HG03469 (cell line): ENCODE measurements around the gene OR52B6.
"Not testable (repeated sequence)": the region's sequence is repeated elsewhere in the genome, so short reads cannot be mapped to it uniquely, and the experiment has no call there.

Source experiments
- ATAC-seq: cut with Tn5 transposase; IDR thresholded peaks from one replicate; pipeline ENCODE4 v1.9.1; 2021; ENCODE audit warnings: mild to moderate bottlenecking, moderate library complexity, moderate number of reproducible peaks; ENCODE audit not compliant: unreplicated experiment

Gene OR52B6

DNA sequence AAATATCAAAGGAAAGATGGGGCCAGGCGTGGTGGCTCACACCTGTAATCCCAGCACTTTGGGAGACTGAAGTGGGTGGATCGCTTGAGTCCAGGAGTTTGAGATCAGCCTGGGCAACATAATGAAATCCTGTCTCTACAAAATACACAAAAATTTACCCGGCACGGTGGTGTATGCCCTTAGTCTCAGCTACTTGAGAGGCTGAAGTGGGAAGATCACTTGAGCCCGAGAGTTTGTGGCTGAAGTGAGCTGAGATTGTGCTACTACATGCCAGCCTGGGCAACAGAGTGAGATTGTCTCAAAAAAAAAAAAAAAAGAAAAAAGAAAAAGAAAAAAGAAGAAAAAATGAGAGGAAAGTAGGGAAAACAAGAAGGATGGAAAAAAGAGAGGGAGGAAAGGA is 11.9 kb downstream of the OR52B6 start:
- ATAC-seq, result no peak

DNA sequence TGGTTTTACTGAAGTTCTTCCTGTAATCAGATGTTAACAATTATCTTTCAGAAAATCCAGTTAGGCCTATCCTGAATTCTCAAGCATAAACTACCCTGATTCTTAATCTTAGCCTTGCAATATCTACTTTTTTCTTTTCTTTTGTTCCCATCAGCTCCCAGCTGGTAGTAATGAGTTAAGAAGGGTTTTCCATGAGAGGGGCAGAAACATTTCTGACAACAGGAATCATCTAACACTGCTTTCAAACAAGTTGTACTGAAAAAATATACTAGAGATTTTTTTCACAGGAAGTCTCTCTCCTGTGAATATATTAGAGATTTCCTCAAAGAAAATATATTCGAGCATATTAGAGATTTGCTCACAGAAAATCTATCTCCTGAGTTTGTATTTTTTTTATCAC is 12.5 kb downstream of the OR52B6 start:
- ATAC-seq, result no peak

DNA sequence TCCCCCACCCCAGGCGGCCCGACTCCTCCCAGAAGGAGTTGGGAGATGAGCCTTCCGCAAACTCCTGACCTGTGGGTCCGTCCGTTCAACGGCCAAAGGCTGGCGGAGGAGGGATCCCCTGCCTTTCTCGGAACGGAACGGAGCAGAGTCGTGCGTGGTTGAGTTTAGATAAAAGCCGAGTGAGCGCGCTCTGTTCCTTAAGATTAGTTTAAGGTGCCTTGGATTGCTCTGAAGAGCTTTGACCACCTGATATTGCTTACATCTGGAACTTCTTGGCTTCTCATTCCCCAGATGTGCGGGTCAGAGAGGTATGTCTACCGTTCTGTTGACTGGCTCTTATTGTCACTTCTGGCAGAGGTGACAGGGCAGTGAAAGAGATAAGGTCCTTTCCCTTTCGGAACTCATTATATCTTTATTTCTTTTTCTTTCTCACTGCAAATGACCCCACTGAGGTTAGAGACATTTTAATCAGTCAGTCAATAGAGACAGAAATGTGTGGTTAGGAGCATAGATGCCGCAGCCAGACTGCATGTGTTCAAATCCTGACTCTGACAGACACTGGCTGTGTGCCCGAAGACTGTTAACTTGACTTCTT is 16.0 kb downstream of the OR52B6 start, which contains the start of gene TRIM6:
TSS of gene TRIM6 (plus strand) at position 31 of the 595 bp plus-strand sequence. CDS start at position 292, 261 bp downstream.
- ATAC-seq, result no peak

DNA sequence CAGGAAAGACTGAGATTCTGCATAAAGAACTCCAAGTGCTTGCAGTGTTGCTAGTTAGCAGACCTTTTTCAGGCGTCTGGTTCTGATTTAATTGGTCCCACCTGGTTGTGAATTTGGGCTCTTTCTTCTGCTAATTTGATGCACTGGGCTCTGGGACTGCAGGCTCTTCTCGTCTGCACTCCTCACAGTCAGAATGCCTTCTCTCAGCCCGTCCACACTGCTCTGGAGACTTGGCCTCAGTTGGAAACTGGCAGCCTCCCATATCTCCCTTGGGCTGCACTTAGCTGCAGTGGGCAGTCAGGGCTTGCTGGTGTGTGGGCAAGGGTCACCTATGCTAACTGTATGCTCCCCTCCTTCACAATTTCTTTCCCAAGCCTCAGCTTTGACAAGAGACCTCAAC is 17.3 kb downstream of the OR52B6 start:
- no peak for ATAC-seq

DNA sequence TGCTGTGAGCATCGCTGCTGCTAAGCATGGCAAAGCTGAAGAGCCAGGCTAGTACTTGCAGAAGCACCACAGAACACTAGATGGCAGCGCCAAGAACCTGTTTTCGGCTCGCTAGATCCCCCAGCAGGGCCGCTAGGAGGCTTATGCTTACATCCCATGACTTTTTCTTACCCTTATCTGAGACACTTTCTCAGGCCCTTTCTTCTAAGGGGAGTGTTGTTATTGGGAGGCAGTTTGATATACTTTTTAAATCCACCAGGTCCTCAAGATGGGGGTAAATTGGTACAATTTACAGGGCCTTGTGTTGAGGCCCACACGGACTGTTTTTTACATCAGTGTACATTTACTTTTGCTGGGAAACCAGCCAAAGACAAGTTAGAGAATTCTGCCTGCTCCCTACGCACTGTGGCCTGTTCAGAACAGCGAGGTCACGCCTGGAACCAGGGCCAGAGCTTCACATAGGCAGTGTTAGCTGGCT is 19.7 kb downstream of the OR52B6 start:
- peak; percentile 88 for ATAC-seq

DNA sequence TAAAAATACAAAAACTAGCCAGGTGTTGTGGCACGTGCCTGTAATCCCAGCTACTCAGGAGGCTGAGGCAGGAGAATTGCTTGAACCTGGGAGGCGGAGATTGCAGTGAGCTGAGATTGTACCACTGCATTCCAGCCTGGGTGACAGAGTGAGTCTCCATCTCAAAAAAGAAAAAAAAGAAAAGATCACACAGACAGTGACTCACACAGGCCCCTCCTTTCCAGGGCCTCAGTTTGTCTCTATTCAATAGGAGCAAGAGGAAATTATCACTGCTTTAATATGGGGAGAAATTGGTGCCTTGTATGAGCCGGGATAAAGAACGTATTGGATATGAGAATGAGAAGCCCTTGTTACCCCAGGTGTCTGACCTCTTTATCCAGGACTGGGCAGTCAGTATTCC is 22.1 kb downstream of the OR52B6 start:
- ATAC-seq, result not testable (repeated sequence)

DNA sequence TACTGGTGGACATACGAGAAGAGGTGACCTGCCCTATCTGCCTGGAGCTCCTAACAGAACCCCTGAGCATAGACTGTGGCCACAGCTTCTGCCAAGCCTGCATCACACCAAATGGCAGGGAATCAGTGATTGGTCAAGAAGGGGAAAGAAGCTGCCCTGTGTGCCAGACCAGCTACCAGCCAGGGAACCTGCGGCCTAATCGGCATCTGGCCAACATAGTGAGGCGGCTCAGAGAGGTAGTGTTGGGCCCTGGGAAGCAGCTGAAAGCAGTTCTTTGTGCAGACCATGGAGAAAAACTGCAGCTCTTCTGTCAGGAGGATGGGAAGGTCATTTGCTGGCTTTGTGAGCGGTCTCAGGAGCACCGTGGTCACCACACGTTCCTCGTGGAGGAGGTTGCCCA is 22.6 kb downstream of the OR52B6 start:
- ATAC-seq, result no peak

DNA sequence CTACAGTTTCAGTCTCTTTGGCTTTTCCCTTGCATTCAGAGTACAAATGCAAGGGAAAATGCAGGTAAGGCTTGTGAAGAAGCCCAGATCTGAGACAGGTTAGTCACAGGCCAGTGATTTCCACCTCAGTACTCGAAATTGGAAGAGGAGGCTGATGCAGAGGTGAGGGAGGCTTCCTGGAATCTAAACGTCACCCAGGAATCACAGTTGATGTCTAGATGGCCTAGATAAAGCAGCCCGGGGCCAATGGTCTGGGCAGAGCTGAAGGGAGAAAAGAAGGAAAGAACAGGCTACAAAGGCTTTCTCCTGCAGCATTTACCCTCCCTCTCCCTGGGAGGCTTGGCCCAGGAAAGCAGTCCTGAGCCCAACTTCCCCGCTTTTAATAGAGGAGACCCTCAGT is 24.2 kb downstream of the OR52B6 start:
- ATAC-seq, result no peak

DNA sequence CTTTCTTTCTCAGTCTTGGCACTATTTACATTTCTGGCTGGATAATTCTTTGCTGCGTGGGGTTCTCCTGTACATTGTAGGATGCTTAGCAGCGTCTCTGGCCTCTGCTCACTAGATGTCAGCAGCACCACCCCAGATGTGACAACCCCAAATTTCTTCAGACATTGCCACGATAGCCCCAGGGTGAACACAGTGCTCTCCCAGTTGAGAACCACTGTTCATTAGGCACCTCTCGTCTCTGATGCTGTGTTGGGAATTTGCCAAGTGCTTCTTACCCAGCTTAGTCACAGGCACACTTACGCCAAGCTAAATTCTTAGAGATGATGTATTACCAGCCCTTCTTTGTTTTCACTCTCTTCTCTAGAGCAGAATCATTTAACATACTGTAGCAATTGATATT is 25.2 kb downstream of the OR52B6 start:
- no peak for ATAC-seq

DNA sequence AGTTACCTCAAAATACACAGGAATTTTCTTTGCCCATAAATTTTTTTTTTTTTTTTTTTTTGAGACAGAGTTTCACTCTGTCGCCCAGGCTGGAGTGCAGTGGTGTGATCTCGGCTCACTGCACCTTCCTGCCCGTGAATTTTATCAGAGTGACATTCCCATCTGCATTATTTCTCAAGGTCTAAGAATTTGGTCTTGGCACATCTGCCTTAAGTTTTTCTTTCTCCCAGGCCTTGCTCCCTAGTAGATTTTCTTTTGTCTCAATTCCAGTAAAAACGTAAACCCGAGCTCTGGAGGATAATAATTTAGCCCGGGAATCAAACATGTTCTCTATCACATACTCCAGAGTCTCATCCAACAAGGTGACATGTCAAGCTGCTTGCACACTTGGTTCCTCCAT is 28.1 kb downstream of the OR52B6 start:
- ATAC-seq, result no peak

DNA sequence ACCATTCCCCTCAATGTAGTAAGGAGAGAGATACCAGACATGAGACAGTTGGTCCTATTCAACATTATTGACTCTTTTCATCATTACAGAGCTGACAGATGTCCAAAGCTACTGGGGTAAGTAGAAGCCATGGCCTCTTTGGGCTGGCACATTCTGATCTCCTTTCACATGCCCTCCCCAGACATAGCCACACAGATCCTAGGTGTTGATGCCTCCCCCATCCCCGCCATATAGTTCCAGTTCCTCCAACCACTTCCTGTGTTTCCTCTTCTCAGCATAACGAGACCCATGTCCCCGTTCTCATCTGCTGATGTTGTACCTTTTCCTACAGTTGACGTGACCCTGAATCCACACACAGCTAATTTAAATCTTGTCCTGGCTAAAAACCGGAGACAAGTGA is 29.8 kb downstream of the OR52B6 start:
- no peak for ATAC-seq

DNA sequence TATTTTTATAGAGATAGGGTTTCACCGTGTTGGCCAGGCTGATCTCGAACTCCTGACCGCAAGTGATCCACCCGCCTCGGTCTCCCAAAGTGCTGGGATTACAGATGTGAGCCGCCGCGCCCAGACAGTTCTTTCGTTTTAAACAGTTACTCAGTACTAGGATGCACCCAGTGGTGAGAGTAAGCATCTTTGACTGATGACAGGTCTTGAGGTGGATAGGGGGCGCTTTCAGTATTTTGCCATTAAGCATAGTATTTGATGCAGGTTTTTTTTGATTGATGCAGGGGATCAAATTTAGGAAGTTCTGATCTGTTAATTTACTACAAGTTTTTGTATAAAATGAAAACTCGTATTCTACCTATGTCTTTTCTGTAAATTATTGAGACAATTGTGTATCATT is 30.9 kb downstream of the OR52B6 start:
- no peak for ATAC-seq

DNA sequence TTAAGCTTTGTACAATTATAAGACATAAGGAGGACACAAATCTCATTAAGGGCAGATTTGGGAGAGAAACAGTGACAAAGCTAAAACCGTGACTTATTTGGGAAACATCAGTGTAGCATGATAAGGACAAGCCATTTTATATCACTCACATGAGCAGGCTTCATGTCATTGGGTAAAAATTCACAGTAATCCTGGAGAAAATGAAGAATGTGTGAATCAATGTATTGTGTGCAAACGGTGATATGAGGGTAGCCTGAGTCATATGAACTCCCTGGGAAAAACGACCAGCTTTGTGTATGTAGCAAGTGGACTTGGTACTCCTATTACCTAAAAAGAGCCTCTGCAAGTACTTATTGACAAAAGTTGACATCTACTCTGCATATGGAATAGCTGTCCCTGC is 38.1 kb downstream of the OR52B6 start:
- ATAC-seq, result no peak

DNA sequence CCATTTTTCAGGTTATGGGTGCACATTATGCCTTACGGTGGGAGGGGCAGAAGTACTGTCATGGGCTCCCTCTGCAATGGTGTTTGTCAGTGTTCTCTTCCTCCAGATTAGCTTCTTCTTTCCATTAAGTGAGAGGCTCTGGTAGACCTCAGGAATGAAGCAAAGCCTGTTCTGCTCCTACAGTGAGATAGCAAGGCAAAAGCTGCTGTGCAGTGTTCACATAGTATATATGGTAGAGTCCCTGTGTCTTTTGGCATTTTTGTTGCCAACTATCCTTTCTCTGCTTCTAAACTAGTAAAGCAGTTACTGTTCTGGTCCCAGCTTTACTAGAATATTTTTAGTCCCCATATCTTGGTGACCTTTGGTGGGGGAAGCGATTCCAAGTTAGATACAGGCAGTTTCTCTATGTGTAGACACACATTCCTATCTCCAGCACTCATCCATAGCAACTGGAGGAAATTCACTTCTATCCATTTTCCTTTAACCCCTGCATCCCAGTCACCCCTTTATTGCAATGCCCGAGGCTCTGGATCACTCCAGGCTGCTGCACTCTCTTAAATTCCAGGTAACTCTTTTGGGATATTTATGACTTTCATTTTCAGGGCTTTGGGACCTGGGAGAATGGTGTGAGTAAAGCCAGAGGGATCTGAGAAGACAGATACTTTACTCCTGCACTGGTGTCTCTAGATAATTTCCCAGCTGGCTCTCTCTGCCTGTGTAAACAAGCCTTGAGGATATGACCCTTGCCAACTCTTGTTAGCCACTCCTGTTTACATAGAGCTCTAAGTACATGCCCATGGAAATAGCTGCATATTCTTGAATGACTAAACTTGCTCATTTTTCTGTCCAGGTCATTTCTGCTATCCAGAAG is 40.2 kb downstream of the OR52B6 start:
- ATAC-seq, result no peak

DNA sequence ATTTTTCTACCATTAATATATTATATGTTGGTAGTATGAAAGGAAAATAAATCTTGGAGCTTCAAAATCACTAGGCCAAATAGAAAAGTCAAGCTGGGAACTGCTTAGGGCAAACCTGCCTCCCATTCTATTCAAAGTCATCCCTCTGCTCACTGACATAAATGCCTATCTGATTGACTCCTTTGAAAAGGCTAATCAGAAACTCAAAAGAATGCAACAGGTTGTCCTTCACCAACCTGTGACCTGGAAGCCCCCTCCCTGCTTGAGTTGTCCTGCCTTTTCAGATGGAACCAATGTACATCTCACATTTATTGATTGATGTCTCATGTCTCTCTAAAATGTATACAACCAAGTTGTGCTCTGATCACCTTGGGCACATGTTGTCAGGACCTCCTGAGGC is 40.9 kb downstream of the OR52B6 start:
- no peak for ATAC-seq

DNA sequence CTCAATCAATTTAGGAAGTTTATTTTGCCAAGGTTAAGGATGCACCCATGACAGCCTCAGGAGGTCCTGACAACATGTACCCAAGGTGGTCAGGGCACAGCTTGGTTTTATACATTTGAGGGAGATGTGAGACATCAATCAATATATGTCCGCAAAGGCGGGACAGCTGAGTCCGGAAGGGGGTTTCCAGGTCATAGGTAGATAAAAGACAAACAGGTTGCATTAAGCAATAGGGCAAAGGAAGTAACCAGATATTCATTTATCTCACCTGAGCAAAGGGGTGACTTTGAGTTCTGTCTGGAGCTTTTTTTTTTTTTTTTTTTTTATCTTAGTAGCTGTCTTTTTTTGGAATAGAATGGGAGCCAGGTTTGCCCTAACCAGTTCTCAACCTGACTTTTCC is 42.1 kb downstream of the OR52B6 start:
- ATAC-seq, result no peak

DNA sequence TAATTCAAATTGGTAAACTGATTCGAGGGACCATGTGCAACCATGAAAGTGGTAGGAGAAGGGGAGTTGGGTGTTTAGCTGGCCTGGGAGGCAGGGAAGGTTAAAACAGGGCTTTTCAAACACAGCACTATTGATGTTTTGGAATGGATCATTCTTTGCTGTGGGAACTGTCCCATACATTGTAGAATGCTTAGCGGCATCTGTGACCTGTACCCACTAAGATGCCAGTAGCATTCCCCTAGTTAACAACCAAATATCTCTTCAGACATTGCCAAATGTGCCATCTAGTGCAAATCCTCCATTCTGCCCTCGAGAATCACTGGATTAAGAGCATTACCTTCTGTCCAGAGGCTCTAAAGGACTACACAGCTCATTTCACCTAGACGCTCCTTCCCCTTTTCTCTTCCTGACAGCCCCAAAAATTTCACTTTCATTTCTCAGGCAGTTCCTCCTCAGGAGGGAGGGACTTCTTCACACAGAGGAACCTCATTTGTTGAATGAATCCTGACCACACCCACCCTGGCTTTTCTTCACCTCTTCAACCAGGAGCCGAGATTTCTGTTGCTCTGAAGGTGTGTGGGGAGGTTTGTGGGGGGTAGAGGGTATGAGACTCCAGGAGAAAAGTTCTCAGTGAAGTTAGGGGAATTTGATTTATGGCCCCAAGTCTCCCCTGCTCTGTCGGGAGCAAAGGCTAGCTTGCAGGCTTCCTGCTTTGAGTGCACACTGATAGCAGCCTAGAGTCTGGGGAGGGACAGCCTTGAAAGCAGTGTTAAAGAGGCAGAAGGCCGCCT is 44.0 kb downstream of the OR52B6 start, which contains the start of gene TRIM34:
TSS of gene TRIM34 (plus strand) at position 513 of the 791 bp plus-strand sequence. CDS start 7,331 bp downstream, outside the sequence.
- ATAC-seq, result peak; percentile 96

DNA sequence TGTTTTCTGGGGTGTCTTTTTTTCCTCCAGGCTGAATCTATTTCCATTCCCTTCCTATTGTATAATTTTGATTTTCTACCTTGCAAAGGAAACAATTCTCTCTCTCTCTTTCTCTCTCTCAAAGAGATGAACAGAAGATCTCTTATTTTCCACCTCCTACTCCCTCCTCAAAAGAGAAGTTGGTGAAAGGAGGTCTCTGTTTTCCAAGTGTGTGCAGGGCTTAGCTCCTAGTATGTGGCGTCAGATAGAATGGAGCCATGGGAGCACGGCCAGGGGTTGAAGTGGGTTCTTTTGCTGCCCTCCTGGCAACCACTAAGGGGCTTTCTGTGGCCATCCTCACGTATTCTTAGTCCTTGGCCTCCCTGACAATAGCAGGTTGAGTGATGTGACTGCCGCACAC is 44.6 kb downstream of the OR52B6 start:
- no peak for ATAC-seq

DNA sequence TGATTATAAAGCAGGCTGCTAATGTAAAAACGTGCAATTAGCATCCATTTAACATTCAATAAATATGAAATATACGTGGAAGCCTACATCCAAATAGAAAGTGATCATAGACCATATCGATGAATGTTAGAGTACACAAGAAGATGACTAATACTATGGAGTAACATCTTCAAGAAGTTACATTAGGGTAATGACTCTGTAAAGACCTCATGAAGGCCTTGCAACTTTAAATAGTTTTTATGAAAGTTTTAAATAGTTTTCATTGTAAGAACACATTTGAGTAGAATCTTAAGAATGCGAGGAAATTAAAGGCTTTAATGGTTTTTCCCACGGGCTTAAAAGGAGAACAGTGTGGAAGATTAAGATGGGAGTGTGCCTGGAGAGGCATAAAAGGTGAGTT is 45.5 kb downstream of the OR52B6 start:
- no peak for ATAC-seq

DNA sequence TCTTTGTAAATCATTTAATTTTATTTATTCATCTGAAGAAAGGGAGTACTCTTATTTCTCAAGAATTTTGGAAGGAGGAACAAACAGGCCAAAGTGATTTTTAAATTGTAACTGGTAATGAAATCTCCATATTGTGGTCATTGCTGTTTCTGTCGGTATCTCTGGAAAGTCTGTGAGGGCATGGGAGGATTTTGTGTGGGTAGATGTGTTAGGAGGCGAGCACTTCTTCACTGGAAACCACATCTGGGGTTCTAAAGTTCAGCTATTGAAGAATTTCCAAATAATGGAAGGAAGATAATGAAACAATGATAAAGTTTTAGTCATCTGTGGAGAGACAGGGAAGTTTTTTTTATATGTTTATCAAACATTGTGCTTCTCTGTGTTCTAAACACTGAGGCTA is 50.7 kb downstream of the OR52B6 start:
- ATAC-seq, result peak; percentile 6
